Large intestine (tissue), 3 donors: ENCODE results near the gene IZUMO2. TPM values are rescaled to one million over a fixed set of nuclear protein-coding genes. Genes with fewer than 3 reads are reported as not detected.
"Not testable (repeated sequence)": the region's sequence is repeated elsewhere in the genome, so short reads cannot be mapped to it uniquely, and the experiment has no call there.

Experiments used
- DNase-seq, 2 donors: peaks; one replicate each; pipeline versions ENCODE4 v3.0.0 to v3.0.0-alpha.2; 2013
- H3K27ac ChIP-seq: one replicate; pipeline ENCODE4 v1.5.1; 2013; ENCODE audit warnings: low read length
- H3K27me3 ChIP-seq: 2 replicates; pipeline ENCODE4 v1.6.1; 2013; ENCODE audit warnings: low read length; ENCODE audit not compliant: control insufficient read depth, insufficient read depth
- H3K36me3 ChIP-seq: 2 replicates; pipeline ENCODE4 v1.6.1; 2013; ENCODE audit warnings: low read length; ENCODE audit not compliant: control insufficient read depth, insufficient read depth
- H3K4me1 ChIP-seq: one replicate; pipeline ENCODE4 v1.6.1; 2013; ENCODE audit warnings: low read length; ENCODE audit not compliant: control insufficient read depth, insufficient read depth
- H3K4me3 ChIP-seq: one replicate; pipeline ENCODE4 v1.5.1; 2013; ENCODE audit warnings: low read length
- H3K9me3 ChIP-seq: one replicate; pipeline ENCODE4 v1.6.1; 2013; ENCODE audit warnings: mild to moderate bottlenecking, low read depth, low read length, moderate library complexity; ENCODE audit not compliant: control insufficient read depth
- WGBS: methylation state at CpG from one replicate; pipeline ENCODE4 v1.1.5; 2013; ENCODE audit warnings: low lambda C conversion rate; ENCODE audit not compliant: insufficient coverage; 5-methylcytosine and 5-hydroxymethylcytosine counted together
- polyA plus RNA-seq: library from polyadenylated mRNA; unstranded; fragments of 120-200 nt; gene quantifications from one replicate; pipeline ENCODE4 v1.2.1, GENCODE V29; 2013

The IZUMO2 gene
- polyA plus RNA-seq, 1 donor, result not detected

DNA sequence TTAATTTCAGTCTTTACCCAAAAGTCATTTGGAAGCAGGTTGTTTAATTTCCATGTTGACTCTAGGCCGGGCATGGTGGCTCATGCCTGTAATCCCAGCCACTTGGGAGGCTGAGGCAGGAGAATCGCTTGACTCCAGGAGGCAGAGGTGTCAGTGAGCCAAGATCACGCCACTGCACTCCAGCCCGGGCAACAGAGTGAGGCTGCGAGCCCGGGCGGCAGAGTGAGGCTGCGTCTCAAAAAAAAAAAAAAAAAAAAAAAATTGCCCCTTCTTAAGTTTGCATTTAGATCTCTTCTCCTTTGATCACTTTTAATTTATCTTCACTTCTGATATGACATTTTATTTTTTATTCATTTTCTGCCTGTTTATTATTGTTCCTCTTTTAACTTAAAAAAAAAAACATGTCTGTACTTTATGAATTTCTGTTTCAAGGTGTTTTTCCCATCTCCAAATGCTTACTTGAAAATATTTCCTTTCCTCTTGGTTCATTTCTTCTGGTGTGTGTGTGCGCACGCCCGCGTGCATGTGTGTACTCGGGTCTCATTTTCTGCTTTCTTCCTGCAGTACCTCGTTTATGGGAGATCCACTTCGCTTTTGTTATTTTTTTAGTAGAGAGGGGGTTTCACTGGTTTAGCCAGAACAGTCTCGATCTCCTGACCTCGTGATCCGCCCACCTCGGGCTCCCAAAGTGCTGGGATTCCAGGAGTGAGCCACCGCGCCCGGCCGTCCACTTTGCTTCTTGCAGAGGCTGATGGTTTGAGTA, 26.3 kb downstream of the IZUMO2 start:
- H3K36me3 ChIP-seq, H3K4me1 ChIP-seq, DNase-seq, H3K4me3 ChIP-seq, H3K9me3 ChIP-seq, H3K27ac ChIP-seq, H3K27me3 ChIP-seq: not testable (repeated sequence)
- 60% methylated on average over 8 of the region's 23 CpGs for WGBS

DNA sequence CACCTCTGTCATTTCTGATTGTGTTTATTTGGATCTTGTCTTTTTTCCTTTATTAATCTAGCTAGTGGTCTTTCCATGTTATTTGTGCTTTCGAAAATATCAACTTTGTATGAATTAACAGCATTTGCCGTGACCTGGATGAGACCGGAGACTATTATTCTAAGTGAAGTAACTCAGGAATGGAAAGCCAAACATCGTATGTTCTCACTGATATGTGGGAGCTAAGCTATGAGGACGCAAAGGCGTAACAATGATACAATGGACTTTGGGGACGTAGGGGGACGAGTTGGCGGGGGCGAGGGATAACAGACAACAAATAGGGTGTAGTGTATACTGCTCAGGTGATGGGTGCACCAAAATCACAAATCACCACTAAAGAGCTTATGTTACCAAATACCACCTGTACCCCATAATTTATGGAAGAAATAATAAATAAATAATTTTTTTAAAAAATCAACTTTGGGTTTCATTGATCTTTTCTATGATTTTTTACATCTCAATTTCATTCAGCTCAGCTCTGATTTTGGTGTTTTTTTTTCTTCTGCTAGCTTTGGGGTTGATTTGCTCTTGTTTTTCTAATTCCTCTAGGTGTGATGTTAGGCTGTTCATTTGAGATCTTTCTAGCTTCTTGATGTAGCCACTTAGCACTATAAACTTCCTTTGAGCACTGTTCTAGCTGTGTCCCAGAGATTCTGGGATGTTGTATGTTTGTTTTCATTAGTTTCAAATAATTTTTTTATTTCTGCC, 27.1 kb downstream of the IZUMO2 start:
- not testable (repeated sequence) for H3K27ac ChIP-seq, H3K27me3 ChIP-seq, H3K4me3 ChIP-seq, H3K4me1 ChIP-seq, H3K36me3 ChIP-seq, DNase-seq, H3K9me3 ChIP-seq
- 93% methylated on average over 10 of the region's 10 CpGs for WGBS

DNA sequence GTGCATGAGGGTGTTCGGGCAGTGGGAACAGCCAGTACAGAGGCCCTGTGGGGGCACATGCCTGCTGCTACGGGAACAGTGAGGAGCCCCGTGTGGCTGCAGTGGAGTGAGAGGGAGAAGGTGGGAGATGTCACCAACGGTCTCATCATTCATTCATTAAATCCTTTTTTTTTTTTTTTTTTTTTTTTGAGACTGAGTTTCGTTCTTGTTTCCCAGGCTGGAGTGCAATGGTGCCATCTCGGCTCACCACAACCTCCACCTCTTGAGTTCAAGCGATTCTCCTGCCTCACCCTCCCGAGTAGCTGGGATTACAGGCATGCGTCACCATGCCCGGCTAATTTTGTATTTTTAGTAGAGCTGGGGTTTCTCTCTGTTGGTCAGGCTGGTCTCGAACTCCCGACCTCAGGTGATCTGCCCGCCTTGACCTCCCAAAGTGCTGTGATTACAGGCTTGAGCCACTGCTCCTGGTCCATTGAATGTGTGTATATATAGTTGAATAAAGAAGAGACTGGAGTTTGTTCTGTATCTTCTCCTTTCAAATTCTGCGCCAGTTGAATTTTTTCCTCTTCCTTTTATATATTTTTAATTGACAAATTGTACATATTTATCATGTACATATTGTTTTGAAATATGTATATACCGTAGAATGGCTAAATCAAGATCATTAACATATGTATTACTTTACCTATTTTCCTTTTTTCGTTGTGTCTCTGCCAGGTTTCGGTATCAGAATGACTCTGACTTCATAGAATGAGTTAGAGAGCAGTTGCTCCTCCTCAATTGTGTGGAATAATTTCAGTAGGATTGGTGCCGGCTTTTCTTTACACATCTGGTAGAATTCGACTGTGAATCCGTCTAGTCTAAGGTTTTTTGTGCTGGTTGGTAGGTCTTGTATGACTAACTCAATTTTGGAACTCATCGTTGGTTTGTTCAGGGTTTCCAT, 28.0 kb downstream of the IZUMO2 start:
- 98% methylated on average over 3 of the region's 21 CpGs for WGBS
- DNase-seq, H3K27me3 ChIP-seq, H3K9me3 ChIP-seq, H3K27ac ChIP-seq, H3K4me3 ChIP-seq, H3K36me3 ChIP-seq, H3K4me1 ChIP-seq: not testable (repeated sequence)

DNA sequence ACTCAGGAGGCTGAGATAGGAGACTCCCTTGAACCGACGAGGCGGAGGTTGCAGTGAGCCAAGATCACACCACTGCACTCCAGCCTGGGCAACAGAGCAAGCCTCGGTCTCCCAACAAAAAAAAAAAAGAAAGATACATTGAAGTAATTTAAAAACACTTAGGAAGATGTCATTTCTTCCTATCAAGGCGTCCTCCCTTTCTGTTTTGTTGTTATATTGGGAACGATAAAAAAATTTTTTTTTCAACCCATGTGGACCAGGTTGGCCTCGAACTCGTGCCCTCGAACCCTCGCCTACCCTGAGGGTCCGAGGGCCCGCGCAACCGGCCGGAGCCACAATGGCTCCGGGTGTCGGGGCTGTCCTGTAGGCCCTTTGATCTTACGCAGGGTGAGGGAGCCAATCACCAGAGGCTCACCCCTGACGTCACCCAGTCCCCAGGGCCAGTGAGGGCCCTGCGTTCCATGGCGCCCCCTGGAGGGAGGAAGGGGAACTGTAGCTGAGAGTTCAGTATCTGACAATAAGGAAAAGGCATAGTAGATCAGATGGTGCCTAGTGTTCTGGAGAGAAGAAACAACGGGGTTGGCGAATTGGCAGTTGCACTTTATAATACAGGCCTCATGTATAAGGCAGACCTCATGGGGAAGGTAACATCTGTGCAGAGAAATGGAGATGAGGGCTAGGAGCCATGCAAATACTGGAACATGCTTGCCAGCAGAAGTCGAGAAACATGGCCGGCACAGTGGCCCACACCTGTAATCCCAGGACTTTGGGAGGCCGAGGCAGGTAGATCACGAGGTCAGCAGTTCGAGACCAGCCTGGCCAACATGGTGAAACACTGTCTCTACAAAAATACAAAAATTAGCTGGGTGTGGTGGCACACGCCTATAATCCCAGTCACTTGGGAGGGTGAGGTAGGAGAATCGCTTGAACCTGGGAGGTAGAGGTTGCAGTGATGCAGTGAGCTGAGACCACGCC, 29.3 kb downstream of the IZUMO2 start:
- not testable (repeated sequence) for H3K27me3 ChIP-seq, H3K36me3 ChIP-seq, H3K4me1 ChIP-seq, DNase-seq, H3K9me3 ChIP-seq, H3K4me3 ChIP-seq, H3K27ac ChIP-seq
- WGBS, result 100% methylated on average over 1 of the region's 31 CpGs

DNA sequence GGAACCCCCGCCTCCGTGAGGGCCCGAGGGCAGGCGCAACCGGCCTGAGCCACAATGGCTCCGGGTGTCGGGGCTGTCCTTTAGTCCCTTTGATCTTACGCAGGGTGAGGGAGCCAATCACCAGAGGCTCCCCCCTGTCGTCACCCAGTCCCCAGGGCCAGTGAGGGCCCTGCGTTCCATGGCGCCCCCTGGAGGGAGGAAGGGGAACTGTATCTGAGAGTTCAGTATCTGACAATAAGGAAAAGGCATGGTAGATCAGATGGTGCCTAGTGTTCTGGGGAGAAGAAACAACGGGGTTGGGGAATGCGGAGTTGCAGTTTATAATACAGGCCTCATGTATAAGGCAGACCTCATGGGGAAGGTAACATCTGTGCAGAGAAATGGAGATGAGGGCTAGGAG, 59.1 kb downstream of the IZUMO2 start:
- H3K27me3 ChIP-seq, DNase-seq, H3K9me3 ChIP-seq, H3K4me1 ChIP-seq, H3K4me3 ChIP-seq, H3K27ac ChIP-seq, H3K36me3 ChIP-seq: not testable (repeated sequence)
- no CpG with 5 or more reads among the region's 13 CpGs for WGBS

DNA sequence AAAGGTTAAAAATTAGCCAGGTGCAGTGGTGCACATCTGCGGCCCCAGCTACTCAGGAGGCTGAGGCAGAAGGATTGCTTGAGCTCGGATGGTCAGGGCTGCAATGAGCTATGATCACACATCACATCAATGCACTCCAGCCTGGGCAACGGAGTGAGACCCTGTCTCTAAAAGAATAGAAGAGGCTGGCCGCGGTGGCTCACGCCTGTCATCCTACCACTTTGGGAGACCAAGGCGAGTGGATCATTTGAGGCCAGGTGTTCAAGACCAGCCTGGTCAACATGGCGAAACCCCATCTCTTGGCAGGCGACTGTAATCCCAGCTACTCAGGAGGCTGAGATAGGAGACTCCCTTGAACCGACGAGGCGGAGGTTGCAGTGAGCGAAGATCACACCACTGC, 59.7 kb downstream of the IZUMO2 start:
- H3K4me1 ChIP-seq, H3K36me3 ChIP-seq, H3K4me3 ChIP-seq, H3K27me3 ChIP-seq, H3K27ac ChIP-seq, DNase-seq, H3K9me3 ChIP-seq: not testable (repeated sequence)
- WGBS, result no CpG with 5 or more reads among the region's 13 CpGs

Other genes with a start within 250 kb of the IZUMO2 start
- gene ATF5, start 234.1 kb downstream of the IZUMO2 start, polyA plus RNA-seq, result 44.7 TPM
- gene NUP62, start 233.8 kb downstream of the IZUMO2 start, polyA plus RNA-seq, result 46.2 TPM
- gene SIGLEC11, start 202.1 kb downstream of the IZUMO2 start, polyA plus RNA-seq, result 23.8 TPM
- gene VRK3, start 137.9 kb downstream of the IZUMO2 start, polyA plus RNA-seq, result 52.9 TPM
- gene ZNF473, start 137.3 kb downstream of the IZUMO2 start, polyA plus RNA-seq, result 6.7 TPM
- 221 TPM for gene MYH14, start 40.3 kb upstream of the IZUMO2 start, polyA plus RNA-seq
- 3.1 TPM for gene KCNC3, start 166.1 kb upstream of the IZUMO2 start, polyA plus RNA-seq
- 2.8 TPM for gene NAPSA, start 202.4 kb upstream of the IZUMO2 start, polyA plus RNA-seq
- gene NR1H2, start 213.2 kb upstream of the IZUMO2 start, polyA plus RNA-seq, result 34.2 TPM
- 26.1 TPM for gene POLD1, start 221.1 kb upstream of the IZUMO2 start, polyA plus RNA-seq